ENCODE measurements around the gene TMEM132D.

DNA sequence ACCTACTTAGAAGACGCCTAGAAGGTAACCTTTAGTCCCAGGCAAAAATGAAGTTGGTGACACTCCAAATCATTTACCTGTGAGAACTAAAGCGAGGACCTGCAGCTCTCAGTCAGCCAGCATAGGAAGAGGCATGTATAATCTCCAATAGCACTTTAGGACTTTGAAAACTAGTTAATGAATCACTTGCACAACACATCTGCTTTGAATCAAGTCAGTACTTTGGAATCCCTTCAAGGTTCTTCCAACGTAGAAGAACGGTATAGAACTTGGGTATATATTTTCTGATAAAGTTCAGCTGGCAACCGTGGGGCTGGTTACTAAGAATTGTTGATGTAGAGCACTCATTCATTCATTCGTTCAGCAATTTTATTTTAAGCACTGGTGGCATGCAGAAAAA is 251.9 kb downstream of the TMEM132D start:
- TF ChIP-seq EZH2 (IDR thresholded peaks at IDR 0.05; ENCODE audit: insufficient read depth, poor library complexity, severe bottlenecking): no peak
- TF ChIP-seq EZH2phosphoT487 (IDR thresholded peaks at IDR 0.05; ENCODE audit: insufficient read depth, low read depth): no peak

All from GM23248 (cell line).